M059J (cell line): Measurements from ENCODE around the gene RAB3A. TPM values are rescaled to one million over a fixed set of nuclear protein-coding genes. Genes with fewer than 3 reads are reported as not detected.
A peak's percentile ranks its signal among the peaks of the same experiment; 100 is the strongest.

Experiments used
- DNase-seq: peaks from one replicate; pipeline ENCODE4 v3.0.0-alpha.2; 2012; ENCODE audit warnings: low read depth
- total RNA-seq: library from RNA; depleted of rRNA; stranded (reverse); fragments of >200 nt; shearing (Covaris generic); gene quantifications from 2 replicates; pipeline ENCODE4 v1.2.3, GENCODE V29; 2014; rRNA removed

RAB3A gene, protein sequence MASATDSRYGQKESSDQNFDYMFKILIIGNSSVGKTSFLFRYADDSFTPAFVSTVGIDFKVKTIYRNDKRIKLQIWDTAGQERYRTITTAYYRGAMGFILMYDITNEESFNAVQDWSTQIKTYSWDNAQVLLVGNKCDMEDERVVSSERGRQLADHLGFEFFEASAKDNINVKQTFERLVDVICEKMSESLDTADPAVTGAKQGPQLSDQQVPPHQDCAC
- 3.4 and 5.6 TPM in 2 replicates for total RNA-seq

DNA sequence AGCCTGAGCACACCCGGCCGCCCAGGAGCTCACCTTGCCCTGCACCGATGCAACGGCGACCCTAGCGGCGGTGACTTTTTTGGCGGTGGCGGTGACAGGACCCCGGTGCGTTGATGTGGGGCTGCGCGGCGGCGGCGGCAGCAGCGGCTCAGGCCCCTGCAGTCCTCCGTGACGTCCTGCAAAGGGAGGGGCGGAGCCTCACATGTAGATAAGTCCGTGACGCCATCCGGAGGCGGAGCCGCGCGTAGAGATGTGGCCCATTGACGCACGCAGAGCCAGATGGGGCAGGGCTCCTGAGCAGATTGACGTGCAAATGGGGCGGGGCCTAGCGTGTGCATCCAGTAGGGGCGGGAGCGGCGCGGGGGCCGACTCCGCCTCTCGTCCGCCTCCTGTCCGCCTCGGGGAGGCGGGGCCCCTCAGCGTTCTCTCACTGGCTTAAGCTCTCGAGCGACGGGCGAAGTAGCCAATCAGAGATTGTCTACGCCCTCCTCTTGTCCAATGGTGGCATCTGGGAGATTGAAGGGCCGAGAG, at the start of gene RAB3A:
TSS of gene RAB3A (minus strand) at position 180 of the 531 bp plus-strand sequence. CDS start 1,302 bp downstream, outside the sequence.
- DNase-seq = peak; percentile 100

DNA sequence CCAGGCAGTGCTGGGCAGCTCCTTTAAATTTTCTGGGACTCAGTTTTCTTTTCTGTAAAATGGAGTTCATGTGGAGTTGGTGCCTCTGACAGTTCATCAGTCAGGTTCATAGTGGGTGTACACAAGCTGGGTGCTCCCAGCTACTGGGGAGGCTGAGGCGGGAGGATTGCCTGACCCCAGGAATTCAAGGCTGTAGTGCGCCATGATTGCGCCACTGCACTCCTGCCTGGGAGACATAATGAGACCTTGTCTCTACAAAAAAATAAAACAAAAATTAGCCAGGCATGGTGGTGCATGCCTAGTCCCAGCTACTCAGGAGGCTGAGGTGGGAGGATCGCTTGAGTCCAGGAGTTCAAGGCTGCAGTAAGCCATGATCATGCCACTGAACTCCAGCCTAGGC, 49.3 kb upstream of the RAB3A start:
- DNase-seq = no peak

DNA sequence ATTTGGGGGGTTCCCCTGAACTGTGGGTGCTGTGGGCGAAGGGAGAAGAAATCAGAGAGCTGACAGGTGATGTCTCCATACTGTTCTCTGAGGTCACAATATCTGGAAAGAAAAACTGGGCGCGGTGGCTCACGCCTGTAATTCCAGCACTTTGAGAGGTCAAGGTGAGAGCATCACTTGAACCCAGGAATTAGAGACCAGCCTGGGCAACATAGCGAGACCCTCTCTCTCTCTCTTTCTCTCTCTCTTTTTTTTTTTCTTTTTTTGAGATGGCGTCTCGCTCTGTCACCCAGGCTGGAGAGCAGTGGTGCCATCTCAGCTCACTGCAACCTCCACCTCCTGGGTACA, 48.5 kb upstream of the RAB3A start:
- no peak for DNase-seq

DNA sequence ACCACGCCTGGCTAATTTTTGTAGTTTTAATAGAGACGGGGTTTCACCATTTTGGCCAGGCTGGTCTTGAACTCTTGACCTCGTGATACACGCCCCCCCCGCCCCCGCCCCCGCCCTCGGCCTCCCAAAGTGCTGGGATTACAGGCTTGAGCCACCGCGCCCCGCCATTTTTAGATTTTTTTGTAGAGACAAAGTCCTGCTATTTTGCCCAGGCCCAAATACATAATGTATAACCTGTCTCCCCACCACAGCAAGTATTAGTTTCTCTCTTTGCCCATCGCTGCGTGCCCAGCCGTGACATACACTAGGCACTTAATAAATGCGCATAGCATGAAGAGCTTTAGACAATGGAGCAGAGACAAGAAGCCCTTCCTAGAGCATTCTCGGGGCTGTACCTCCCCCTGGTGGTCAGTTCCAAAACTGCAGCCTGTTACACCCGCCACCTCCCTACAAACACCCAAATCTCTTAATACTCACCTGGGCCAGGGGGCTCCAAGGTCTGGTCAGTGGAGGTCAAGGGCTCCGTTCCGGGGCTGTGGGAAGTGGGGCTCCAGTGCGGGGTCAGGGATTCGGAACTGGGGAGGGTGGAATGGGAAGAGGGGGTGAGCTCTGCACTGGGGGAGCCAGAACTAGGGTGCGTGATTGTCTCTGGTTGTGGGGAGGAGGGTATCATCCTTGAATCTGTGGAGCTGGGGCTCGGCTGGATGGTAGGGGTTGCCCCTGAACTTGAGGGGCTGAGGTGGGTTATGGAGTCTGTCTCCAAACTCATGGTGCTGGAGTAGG, 47.9 kb upstream of the RAB3A start:
- peak; percentile 64 for DNase-seq

DNA sequence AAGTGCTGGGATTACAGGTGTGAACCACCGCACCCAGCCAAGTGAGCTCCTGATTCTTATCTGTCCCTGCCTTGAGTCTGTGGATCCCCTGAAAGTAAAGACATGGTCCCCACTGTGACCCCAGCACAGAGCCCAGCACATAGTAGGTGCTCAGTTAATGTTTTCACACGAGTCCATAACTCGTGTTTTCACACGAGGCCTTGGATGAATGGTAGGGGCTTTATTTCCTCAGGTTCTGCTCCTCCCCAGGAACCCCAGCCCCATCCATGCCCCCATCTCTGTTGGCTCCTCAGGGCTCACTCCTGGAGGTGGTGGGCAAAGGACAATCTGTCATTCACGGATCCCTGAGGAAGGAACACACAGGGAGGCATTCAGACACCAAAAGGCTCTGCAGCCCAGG, 46.0 kb upstream of the RAB3A start:
- DNase-seq = no peak

DNA sequence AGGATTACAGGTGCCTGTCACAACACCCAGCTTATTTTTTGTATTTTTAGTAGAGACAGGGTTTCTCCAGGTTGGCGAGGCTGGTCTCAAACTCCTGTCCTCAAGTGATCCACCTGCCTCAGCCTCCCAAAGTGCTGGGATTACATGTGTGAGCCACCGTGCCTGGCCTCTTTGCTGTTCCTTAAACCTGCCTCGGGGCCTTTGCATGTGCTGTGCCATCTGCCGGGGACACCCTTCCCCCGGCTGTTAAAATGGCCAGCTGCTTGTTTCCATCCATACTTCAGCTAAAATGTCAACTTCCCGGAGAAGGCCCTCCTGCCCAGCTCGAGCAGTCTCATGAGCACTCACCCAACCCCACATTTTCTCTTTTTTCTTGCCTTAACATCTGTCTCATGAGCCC, 41.5 kb upstream of the RAB3A start:
- no peak for DNase-seq

DNA sequence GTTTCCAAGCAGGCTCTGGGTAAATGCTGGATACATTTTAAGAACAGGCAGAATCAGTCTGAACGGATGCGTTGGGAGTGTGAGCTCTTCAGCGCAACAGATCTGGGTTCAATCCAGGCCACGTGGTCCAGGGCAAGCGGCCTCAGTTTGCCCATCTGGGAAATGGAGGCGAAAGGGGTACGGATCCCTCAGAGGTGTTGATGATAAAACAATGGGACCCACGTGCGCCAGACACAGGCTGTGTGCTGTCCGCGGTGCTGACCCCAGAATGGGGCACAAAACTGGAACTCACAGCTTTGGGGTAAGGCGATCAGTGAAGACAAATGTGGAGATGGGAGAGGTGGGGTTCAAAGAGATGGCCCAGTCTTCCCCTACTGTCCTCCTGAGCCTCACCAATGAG, 35.5 kb upstream of the RAB3A start:
- no peak for DNase-seq

DNA sequence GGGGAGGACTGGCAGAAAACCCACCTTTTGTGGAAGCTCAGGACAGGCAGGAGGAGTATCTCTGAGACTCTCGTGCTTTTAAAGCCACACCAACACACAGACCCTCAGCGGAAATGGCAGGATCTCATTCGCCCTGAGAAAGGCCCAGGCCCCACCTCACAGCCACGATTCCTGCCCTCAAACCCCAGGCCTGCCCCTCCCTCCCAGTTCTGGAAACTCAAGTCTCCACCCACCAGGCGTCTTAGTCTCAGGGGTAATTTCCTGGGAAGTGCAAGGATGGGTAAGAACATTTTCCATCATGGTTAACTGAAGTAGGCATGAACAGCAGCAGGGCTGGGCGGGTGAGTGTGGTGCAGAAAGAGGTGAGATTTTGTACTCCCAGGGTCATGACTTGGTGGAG, 30.4 kb upstream of the RAB3A start:
- no peak for DNase-seq

DNA sequence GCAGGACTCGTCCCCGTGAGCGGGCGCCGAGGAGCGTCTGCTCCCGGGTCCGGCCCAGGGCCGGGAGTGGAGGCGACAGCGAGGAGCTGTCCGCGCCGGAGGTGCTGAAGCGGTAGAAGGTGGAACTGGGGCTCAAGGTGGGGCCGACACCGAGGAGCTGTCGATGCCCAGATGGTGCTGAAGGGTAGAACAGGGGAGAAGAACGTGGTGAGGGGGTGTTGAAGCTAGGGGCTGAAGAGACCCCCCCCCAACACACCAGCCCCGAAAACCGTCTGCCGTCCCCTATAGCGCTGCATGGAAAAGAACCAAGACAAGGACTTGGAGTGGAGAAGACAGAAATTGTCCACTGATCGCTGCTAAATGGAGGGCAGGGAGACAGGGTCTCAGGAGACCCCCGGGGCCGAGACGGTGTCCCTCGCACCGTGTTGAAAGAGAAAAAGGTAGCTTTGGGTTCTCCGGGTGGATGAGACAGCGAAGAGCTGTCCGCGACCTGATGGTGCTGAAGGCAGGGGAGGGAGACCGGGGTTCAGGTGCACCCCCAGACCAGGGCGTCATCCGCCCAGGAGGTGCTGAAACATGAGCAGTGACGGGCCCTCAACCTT, 29.5 kb upstream of the RAB3A start:
- DNase-seq = no peak

DNA sequence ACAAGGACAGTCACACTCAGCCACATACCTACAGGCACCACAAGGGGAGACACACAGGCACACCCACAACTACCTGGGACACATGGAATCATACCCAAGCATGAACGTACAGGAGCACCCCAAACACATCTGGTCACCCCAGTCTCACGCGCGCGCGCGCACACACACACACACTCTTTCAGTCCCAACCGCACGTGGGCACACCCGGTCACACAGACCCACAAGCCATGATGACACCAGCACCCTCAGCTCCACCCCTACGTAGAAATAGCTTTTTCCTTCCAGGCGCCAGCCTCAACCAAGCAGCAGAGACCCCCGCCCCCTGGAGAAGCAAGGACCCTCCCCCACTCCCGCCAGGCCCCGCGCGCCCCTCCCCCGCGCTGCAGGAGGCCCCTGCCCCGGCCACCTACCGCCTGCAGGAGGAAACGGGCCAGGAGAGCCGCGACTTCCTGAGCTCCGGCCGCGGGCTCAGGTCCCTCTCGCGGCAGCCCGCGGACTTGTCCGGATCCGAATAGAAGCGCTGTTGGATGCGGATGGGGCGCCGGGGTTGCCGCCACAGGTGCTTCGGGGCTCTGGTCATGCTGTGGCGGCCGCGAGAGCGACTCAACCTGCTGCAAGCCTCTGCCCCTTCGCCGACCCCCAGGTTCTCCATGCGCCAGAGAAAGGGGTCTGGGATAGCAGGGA, 28.8 kb upstream of the RAB3A start:
- DNase-seq = no peak

DNA sequence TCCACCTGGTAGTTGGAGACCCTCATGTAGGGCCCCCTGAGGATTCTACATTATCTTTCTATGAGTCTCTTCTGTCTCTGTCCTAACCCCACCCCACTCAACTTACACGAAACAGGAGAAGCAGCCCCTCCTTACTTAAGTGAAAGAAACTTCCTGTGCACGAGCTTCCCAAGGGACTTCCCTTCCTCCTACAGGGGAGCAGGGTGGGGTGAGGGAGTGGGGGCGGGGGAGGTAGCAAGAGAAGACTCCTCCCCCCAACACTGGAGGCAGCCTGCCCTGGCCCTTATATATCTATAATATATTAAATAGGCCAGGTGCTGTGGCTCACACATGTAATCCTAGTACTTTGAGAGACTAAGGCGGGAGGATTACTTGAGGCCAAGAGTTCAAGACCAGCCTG, 27.9 kb upstream of the RAB3A start:
- DNase-seq = no peak

DNA sequence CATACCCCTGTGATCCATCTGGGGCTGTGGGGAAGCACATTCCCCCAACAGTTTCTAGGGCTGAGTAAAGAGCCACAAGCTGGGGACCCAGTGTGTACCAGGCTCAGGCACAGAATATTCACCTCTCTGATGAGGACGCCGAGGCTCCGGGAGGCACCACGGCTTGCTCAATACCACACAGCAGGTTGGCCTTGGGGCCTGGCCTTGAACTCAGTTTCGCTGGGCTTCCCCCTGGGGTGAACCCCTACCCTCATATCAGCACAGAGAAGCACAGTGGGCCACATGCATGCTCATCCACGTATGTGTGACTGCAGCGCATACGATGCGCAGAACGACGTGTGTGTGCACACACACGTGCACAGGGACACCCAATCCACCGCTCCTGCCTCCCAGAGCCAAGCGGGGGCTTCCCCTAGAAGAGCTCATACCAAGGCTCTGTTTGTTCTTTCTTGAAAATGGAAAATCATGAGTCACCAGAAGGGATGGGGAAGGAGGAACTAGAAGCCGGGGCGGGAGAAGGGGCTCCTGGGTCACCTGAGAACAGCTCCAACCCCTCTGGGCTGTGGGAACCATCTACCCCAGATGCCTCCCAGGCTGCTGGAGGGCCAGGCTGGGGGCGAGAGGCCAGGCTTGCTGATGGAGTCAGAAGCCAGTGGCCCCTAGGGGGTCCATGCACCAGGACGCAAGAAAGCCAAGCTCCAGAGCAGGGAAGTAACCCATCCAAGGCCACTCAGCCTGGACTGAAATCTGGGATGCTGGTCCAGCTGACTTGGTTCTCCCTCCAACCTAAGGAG, 27.3 kb upstream of the RAB3A start:
- DNase-seq = peak; percentile 40

DNA sequence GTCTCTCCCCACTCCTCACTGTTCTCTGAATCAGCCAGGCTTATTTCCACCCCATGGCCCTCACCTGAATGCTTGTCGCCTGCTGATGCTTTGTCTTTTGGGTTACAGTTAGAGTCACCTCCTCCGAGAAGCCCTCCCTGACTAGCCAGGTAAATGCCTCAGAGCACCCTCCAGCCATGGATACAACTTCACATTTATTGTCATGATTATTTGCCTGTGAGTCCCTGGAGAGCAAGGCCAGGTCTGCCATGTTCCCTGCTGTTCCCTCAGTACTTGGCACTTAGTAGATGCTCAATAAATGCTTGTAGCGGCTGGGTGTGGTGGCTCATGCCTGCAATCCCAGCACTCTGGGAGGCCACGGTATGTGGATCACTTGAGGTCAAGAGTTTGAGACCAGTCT, 26.1 kb upstream of the RAB3A start:
- DNase-seq = no peak

DNA sequence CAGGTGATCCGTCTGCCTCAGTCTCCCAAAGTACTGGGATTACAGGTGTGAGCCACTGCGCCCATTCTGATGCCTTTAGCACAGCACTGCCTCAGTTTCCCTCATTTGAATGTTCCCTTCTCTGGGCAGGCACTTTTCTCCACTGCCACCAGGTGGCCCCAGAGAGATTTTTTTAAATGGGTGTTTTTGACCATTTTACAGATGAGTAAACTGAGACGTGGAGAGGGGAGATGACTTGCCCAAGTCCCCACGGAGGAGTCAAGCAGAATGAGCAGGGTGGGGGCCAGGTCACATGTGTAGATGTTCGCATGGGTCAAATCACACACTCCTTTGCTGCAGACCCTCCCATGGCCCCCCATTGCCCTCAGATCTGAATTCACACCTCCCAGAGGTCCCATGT, 25.6 kb upstream of the RAB3A start:
- no peak for DNase-seq

DNA sequence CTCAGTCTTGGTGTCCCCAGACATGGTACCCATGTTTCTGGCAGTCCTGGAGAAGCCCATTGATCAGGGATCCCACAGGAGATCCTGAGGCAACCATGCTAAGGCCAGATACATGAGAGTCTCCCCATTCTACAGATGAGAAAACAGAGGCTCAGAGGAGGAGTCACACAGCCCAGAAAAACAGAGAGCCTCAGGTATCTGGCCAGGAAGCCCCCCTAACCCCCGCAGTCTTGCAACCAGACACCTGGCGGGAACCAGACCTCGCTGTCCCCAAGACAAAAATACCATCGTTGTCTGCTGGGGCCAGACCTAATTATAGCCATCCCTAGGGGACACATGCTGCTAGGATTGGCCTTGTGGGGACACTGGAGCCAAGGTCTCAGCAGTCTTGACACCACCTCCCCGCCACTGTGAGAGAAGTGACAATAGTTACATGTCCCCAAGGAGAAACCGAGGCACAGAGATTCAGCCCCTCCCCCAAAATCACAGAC, 24.0 kb upstream of the RAB3A start:
- DNase-seq = no peak

DNA sequence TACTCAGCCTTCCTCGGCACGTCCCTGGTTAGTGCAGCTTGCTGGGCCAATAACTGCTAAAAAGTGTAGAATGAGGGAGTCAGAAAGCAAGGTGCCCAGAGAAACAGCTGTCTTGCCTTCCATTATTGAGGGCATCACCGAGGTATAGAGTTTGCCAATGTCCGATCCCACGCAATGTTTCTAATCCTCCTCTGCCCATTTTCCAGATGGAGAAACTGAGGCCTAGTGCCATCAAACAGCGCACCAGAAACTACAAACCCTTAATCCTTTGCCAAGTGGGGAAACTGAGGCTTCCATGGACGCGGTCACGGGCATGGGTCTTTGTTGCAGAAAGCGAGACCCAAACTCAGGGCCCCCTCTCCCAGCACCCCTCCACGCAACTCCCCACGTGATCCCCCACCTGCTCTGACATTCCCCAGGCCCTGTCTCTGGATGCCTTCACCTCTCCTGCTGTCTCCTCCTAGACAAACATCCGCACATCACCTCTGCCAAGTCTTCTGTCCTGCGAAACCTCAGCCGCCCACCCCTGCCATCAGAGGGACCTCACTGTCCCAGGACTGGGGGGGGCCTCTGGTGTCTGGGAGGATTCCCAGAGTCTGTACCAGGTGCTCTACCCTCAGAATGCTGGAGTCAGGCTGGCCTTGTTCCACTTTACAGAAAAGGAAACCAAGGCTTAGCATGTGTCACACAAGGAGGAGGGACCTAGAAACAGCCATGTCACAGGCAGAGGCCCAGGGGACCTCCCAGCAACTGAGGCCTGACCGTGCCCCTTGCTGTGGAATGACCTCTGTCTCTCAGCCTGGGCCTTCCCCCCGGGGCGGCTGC, 23.3 kb upstream of the RAB3A start:
- no peak for DNase-seq

DNA sequence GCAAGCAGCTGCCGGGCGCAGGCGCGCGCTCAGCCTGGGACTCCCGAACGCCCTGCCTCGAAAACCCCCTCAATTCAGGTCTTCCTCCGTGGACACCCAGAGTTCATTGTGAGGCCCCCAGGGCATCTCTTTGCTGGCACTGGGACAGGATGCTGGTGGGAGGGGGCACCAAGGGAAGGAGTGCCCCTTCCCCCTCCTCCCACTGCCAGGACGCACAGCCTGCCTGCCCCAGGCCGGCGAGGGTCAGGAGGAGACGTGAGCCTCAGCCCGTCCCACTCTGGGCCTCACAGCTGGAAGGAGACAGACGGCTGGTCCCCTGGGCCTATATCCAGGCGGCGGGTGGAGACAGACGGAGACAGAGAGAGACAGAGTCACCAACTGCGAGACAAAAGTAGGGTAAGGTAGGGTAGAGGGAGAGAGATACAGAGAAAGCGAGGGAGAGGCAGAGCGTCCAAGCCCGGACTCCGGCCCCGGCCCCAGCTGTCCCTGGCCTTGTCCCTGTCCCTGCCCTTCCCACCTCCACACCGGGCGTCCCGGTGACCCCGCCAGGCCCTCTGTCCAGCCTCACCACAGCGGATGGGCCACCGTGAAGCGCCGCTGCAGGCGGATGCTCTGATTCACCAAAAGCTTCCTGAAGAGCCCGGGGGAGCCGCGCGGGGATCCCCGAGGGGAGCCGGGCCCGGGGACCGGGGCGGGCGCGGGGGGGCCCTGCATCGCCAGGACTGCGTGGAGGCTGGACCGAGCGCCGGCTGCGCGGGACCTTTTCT, 22.0 kb upstream of the RAB3A start, which contains the start of gene PDE4C:
TSS of gene PDE4C (minus strand) at position 737 of the 767 bp plus-strand sequence. CDS start at position 714, 23 bp downstream.
- DNase-seq = peak; percentile 51

DNA sequence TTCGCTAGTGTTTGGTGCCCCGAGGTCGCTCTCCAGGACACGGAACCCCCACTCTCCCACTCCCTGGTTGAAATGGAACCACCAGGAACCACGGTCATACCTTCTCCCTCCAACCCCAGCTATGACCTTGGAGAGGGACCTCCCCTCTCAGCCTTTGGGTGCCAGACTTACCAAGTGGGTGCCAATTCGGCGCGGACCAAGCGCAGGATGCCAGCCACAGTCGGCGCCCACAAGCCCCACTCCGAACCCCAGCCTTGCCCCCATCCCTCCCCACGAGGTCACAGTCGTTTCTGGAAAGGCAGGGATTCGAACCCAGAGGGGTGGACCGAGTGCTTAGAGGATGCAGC, 21.5 kb upstream of the RAB3A start:
- no peak for DNase-seq

DNA sequence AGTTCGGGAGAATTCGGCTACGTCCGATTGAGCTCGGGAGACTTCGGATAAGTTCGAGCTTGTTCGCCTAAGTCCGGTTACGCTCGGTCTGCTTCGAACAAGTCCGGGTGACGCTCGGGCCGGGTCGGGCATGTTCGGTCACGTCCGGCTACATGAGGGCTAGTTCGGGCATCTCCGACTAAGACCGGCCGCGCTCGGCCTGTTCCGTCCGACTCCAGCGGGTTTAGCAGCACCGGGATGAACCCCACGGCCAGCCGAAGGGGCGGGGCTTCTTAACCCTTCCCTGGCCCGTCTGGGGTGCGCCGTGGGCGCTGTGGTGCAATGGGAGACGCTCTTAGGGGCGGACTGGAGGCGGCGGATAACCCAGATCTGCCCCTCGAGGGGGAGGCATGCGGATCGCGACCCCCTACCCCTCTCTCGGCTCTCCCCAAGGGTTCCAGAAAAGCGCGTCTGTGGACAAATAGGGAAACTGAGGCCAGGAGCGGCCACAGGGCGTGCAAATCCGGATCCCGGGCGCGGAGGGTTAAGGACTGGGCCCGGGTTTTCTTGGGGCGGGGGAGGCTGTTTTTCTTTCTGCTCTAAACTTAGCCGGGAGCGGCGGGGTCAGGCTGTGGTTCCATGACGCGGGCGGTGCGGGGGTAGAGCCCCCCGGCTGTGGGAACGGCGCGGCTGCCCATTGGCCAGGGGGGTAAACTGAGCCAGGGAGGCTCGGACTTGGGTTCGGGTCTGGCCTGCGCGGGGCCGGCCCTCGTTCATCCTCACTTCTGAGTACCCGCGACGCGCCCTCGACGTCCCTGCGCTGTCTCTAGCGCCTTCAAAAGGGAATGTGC, 20.9 kb upstream of the RAB3A start:
- peak; percentile 97 for DNase-seq
